LHCN-M2 (cell line): Measurements from ENCODE around the gene MAGI1. TPM values are rescaled to one million over a fixed set of nuclear protein-coding genes. Genes with fewer than 3 reads are reported as not detected.

ENCODE experiments used
- DNase-seq: peaks from one replicate; pipeline ENCODE4 v3.0.0-alpha.2; 2012; ENCODE audit warnings: low read depth
- total RNA-seq: library from RNA; depleted of rRNA; stranded (reverse); fragments of >200 nt; gene quantifications from 2 replicates; pipeline ENCODE4 v1.2.3, GENCODE V29; 2014; rRNA removed

MAGI1 gene
- total RNA-seq, 1 experiment from 2014 or later = 5.5 TPM

GRCh38 chr3:65338571-65338970 lies 700.1 kb downstream of the MAGI1 start:
- peak; percentile 65 for DNase-seq

GRCh38 chr3:65335587-65335986 lies 703.1 kb downstream of the MAGI1 start:
- no peak for DNase-seq

GRCh38 chr3:65334045-65334665 lies 704.6 kb downstream of the MAGI1 start:
- DNase-seq = peak; percentile 3

- DNase-seq = no peak
Observed at GRCh38 chr3:65331730-65332129, 707.0 kb downstream of the MAGI1 start.

GRCh38 chr3:65330072-65330471 lies 708.6 kb downstream of the MAGI1 start:
- no peak for DNase-seq

GRCh38 chr3:65328148-65328547 lies 710.6 kb downstream of the MAGI1 start:
- no peak for DNase-seq

GRCh38 chr3:65326574-65326973 lies 712.1 kb downstream of the MAGI1 start:
- DNase-seq = no peak

- DNase-seq = no peak
Observed at GRCh38 chr3:65322910-65323309, 715.8 kb downstream of the MAGI1 start.

- no peak for DNase-seq
Observed at GRCh38 chr3:65318231-65318630, 720.5 kb downstream of the MAGI1 start.

GRCh38 chr3:65314916-65315315 lies 723.8 kb downstream of the MAGI1 start:
- no peak for DNase-seq

GRCh38 chr3:65314269-65314668 lies 724.4 kb downstream of the MAGI1 start:
- no peak for DNase-seq

- no peak for DNase-seq
Observed at GRCh38 chr3:65313666-65314065, 725.1 kb downstream of the MAGI1 start.

GRCh38 chr3:65305836-65306235 lies 732.9 kb downstream of the MAGI1 start:
- no peak for DNase-seq

Other genes starting within 250 kb of the MAGI1 start
- 14.3 and 25.9 TPM in 2 replicates for gene SLC25A26, start 182.1 kb upstream of the MAGI1 start, total RNA-seq